ENCODE measurements around the gene HINT2.

HINT2 gene

GRCh38 chr9:35790385-35791296, 24.2 kb downstream of the HINT2 start:
- Histone ChIP-seq H3K9ac (no peak overlapping the region), H3K4me2 (peak overlapping the region; percentile 14; the same call in 1 of the 2 replicates), H3K27me3 (peaks cover 17% of the 10 kb centered on the region), H3K27ac (no peak overlapping the region), H3K36me3 (no peaks in the 10 kb centered on the region), H3K9me3 (no peaks in the 10 kb centered on the region), H3K4me3 (no peak overlapping the region), H4K20me1 (no peaks in the 10 kb centered on the region), H3K4me1 (peaks cover 12% of the 10 kb centered on the region; the same call in 1 of the 2 replicates)
- TF ChIP-seq Cebpa-rat (IDR thresholded peaks at IDR 0.05): no peak

GRCh38 chr9:35790025-35790384, 24.8 kb downstream of the HINT2 start:
- TF ChIP-seq Cebpa-rat (IDR thresholded peaks at IDR 0.05): no peak
- Histone ChIP-seq H3K36me3 (no peaks in the 10 kb centered on the region), H3K9me3 (no peaks in the 10 kb centered on the region), H3K4me3 (no peak overlapping the region), H3K4me2 (no peak overlapping the region), H3K9ac (no peak overlapping the region), H3K27ac (no peak overlapping the region), H4K20me1 (no peaks in the 10 kb centered on the region), H3K4me1 (peaks cover 12% of the 10 kb centered on the region; the same call in 1 of the 2 replicates), H3K27me3 (peaks cover 17% of the 10 kb centered on the region)

- Histone ChIP-seq H3K9me3 (no peaks in the 10 kb centered on the region), H3K27me3 (peaks cover 17% of the 10 kb centered on the region), H3K36me3 (no peaks in the 10 kb centered on the region), H3K9ac (no peak overlapping the region), H3K27ac (no peak overlapping the region), H4K20me1 (no peaks in the 10 kb centered on the region), H3K4me2 (no peak overlapping the region), H3K4me3 (no peak overlapping the region), H3K4me1 (peaks cover 12% of the 10 kb centered on the region; the same call in 1 of the 2 replicates)
- no peak for TF ChIP-seq Cebpa-rat (IDR thresholded peaks at IDR 0.05)
These were observed 25.3 kb downstream of the HINT2 start for GRCh38 chr9:35789541-35789940.

GRCh38 chr9:35783418-35783817, 31.4 kb downstream of the HINT2 start:
- Histone ChIP-seq H3K4me1 (peaks cover 5% of the 10 kb centered on the region; the same call in 1 of the 2 replicates), H3K4me3 (no peak overlapping the region), H3K36me3 (no peaks in the 10 kb centered on the region), H3K27me3 (no peaks in the 10 kb centered on the region), H4K20me1 (no peaks in the 10 kb centered on the region), H3K9ac (no peak overlapping the region), H3K27ac (no peak overlapping the region), H3K9me3 (no peaks in the 10 kb centered on the region), H3K4me2 (no peak overlapping the region)
- TF ChIP-seq Cebpa-rat (IDR thresholded peaks at IDR 0.05): no peak

GRCh38 chr9:35781066-35781465, 33.8 kb downstream of the HINT2 start:
- no peaks in the 10 kb centered on the region for H3K9me3 ChIP-seq
- no peak overlapping the region for H3K9ac ChIP-seq
- no peaks in the 10 kb centered on the region for H4K20me1 ChIP-seq
- H3K4me1 ChIP-seq: peaks cover 5% of the 10 kb centered on the region
- no peak overlapping the region for H3K4me2 ChIP-seq
- TF ChIP-seq Cebpa-rat (IDR thresholded peaks at IDR 0.05): no peak
- no peak overlapping the region for H3K27ac ChIP-seq
- no peak overlapping the region for H3K4me3 ChIP-seq
- H3K36me3 ChIP-seq: no peaks in the 10 kb centered on the region
- H3K27me3 ChIP-seq: no peaks in the 10 kb centered on the region

GRCh38 chr9:35778496-35778895, 36.3 kb downstream of the HINT2 start:
- Histone ChIP-seq H4K20me1 (no peaks in the 10 kb centered on the region), H3K4me3 (no peak overlapping the region), H3K4me2 (no peak overlapping the region), H3K36me3 (no peaks in the 10 kb centered on the region), H3K27me3 (no peaks in the 10 kb centered on the region), H3K9me3 (no peaks in the 10 kb centered on the region), H3K27ac (no peak overlapping the region), H3K4me1 (peaks cover 17% of the 10 kb centered on the region), H3K9ac (no peak overlapping the region)
- TF ChIP-seq Cebpa-rat (IDR thresholded peaks at IDR 0.05): no peak

- Histone ChIP-seq H3K4me2 (peak overlapping the region; percentile 25), H3K27me3 (no peaks in the 10 kb centered on the region), H3K4me1 (peaks cover 17% of the 10 kb centered on the region), H3K9me3 (no peaks in the 10 kb centered on the region), H3K4me3 (no peak overlapping the region), H3K36me3 (no peaks in the 10 kb centered on the region), H4K20me1 (no peaks in the 10 kb centered on the region), H3K9ac (no peak overlapping the region), H3K27ac (no peak overlapping the region)
- no peak for TF ChIP-seq Cebpa-rat (IDR thresholded peaks at IDR 0.05)
These were observed 38.8 kb downstream of the HINT2 start for GRCh38 chr9:35776018-35776417.

GRCh38 chr9:35774907-35775635, 39.8 kb downstream of the HINT2 start:
- Histone ChIP-seq H3K36me3 (no peaks in the 10 kb centered on the region), H3K4me3 (no peak overlapping the region), H4K20me1 (no peaks in the 10 kb centered on the region), H3K4me1 (peaks cover 17% of the 10 kb centered on the region), H3K9ac (no peak overlapping the region), H3K9me3 (no peaks in the 10 kb centered on the region), H3K27ac (no peak overlapping the region), H3K4me2 (peak overlapping the region; percentile 25), H3K27me3 (no peaks in the 10 kb centered on the region)
- no peak for TF ChIP-seq Cebpa-rat (IDR thresholded peaks at IDR 0.05)

GRCh38 chr9:35771943-35772342, 42.9 kb downstream of the HINT2 start:
- no peaks in the 10 kb centered on the region for H4K20me1 ChIP-seq
- H3K4me2 ChIP-seq: no peak overlapping the region
- H3K4me3 ChIP-seq: no peak overlapping the region
- no peak for TF ChIP-seq Cebpa-rat (IDR thresholded peaks at IDR 0.05)
- H3K4me1 ChIP-seq: peaks cover 17% of the 10 kb centered on the region
- H3K9me3 ChIP-seq: no peaks in the 10 kb centered on the region
- no peak overlapping the region for H3K27ac ChIP-seq
- no peak overlapping the region for H3K9ac ChIP-seq
- H3K36me3 ChIP-seq: no peaks in the 10 kb centered on the region
- no peaks in the 10 kb centered on the region for H3K27me3 ChIP-seq

- no peak for TF ChIP-seq Cebpa-rat (IDR thresholded peaks at IDR 0.05)
- Histone ChIP-seq H3K27me3 (no peaks in the 10 kb centered on the region), H3K9ac (no peak overlapping the region), H3K9me3 (no peaks in the 10 kb centered on the region), H3K4me1 (peaks cover 17% of the 10 kb centered on the region), H3K27ac (no peak overlapping the region), H3K4me3 (no peak overlapping the region), H3K4me2 (no peak overlapping the region), H4K20me1 (no peaks in the 10 kb centered on the region), H3K36me3 (no peaks in the 10 kb centered on the region)
These were observed 43.3 kb downstream of the HINT2 start for GRCh38 chr9:35771534-35771933.
